Lower lobe of right lung (tissue), 2 donors: Measurements from ENCODE around the gene PNN. TPM values are rescaled to one million over a fixed set of nuclear protein-coding genes. Genes with fewer than 3 reads are reported as not detected.

ENCODE experiments used
- ATAC-seq, 2 donors: fragments of 200-7000 bp; cut with Tn5 transposase; one replicate each; pipeline ENCODE4 v1.9.1; 2020 to 2022; ENCODE audit warnings: mild to moderate bottlenecking in 2 of 2, moderate library complexity in 2 of 2
- DNase-seq: peaks from one replicate; pipeline ENCODE4 v3.0.0-alpha.2; 2020
- H3K27ac ChIP-seq: fragments of 200-600 bp; one replicate; pipeline ENCODE4 v1.8.0; 2022
- H3K27me3 ChIP-seq: fragments of 200-600 bp; one replicate; pipeline ENCODE4 v1.8.0; 2022; ENCODE audit warnings: low read depth
- H3K36me3 ChIP-seq: fragments of 200-600 bp; one replicate; pipeline ENCODE4 v1.8.0; 2022; ENCODE audit warnings: mild to moderate bottlenecking
- H3K4me1 ChIP-seq: fragments of 200-600 bp; one replicate; pipeline ENCODE4 v1.8.0; 2022
- H3K4me3 ChIP-seq: fragments of 200-600 bp; one replicate; pipeline ENCODE4 v1.8.0; 2022; ENCODE audit warnings: mild to moderate bottlenecking
- H3K9me3 ChIP-seq: fragments of 200-600 bp; one replicate; pipeline ENCODE4 v1.8.0; 2022
- CTCF ChIP-seq: fragments of 200-600 bp; IDR thresholded peaks from one replicate; pipeline ENCODE4 v1.8.0; 2022; ENCODE audit warnings: antibody characterized with exemption, mild to moderate bottlenecking
- intact Hi-C: fragments of 100-400 bp; cut with DNase I; formaldehyde crosslinking; loops from one replicate; pipeline ENCODE4 v1.11.0; 2022
- total RNA-seq: library from RNA; stranded (reverse); fragmentation: NEBNext Ultra II Directional; extraction: Animal tissue kit (Norgen Biotek cat#: 25700); gene quantifications from one replicate; pipeline ENCODE4 v1.2.1, GENCODE V29; 2021
- donor health status: DM: no; HTN: yes; CAD: no; lungs with severe emphysema.

Gene PNN
- total RNA-seq, 1 donor from 2014 or later, result 42.9 TPM

GRCh38 chr14:39177168-39177545 is 2.1 kb downstream of the PNN start:
- Histone ChIP-seq H3K4me1 (peaks cover 31% of the 10 kb centered on the region), H3K27ac (no peak overlapping the region), H3K36me3 (peaks cover 59% of the 10 kb centered on the region), H3K9me3 (no peaks in the 10 kb centered on the region), H3K4me3 (no peak overlapping the region), H3K27me3 (no peaks in the 10 kb centered on the region)
- TF ChIP-seq CTCF, result no peak
- DNase-seq, result no peak
- ATAC-seq, result no peak
- intact Hi-C loops, result no loop called here

GRCh38 chr14:39179042-39179441 is 4.0 kb downstream of the PNN start:
- H3K4me3 ChIP-seq, result no peak overlapping the region
- no peaks in the 10 kb centered on the region for H3K27me3 ChIP-seq
- H3K9me3 ChIP-seq, result no peaks in the 10 kb centered on the region
- DNase-seq (no peak), ATAC-seq (no peak)
- no peak for TF ChIP-seq CTCF
- no peak overlapping the region for H3K27ac ChIP-seq
- intact Hi-C loops, result no loop called here
- H3K4me1 ChIP-seq, result peaks cover 30% of the 10 kb centered on the region
- peaks cover 78% of the 10 kb centered on the region for H3K36me3 ChIP-seq

GRCh38 chr14:39180553-39180952 is 5.5 kb downstream of the PNN start:
- DNase-seq (no peak), ATAC-seq (no peak)
- Histone ChIP-seq H3K9me3 (no peaks in the 10 kb centered on the region), H3K27me3 (no peaks in the 10 kb centered on the region), H3K4me1 (peaks cover 26% of the 10 kb centered on the region), H3K27ac (no peak overlapping the region), H3K4me3 (no peak overlapping the region), H3K36me3 (peaks cover 89% of the 10 kb centered on the region)
- intact Hi-C loops, result no loop called here
- TF ChIP-seq CTCF, result no peak

GRCh38 chr14:39181026-39181692 is 6.1 kb downstream of the PNN start:
- Histone ChIP-seq H3K36me3 (peaks cover 89% of the 10 kb centered on the region), H3K4me1 (peaks cover 22% of the 10 kb centered on the region), H3K27ac (no peak overlapping the region), H3K9me3 (no peaks in the 10 kb centered on the region), H3K4me3 (no peak overlapping the region), H3K27me3 (no peaks in the 10 kb centered on the region)
- TF ChIP-seq CTCF, result no peak
- no peak for ATAC-seq
- DNase-seq, result no peak
- intact Hi-C loops, result no loop called here

- TF ChIP-seq CTCF, result no peak
- Histone ChIP-seq H3K4me3 (no peak overlapping the region), H3K27me3 (no peaks in the 10 kb centered on the region), H3K36me3 (peaks cover 85% of the 10 kb centered on the region), H3K27ac (no peak overlapping the region), H3K9me3 (no peaks in the 10 kb centered on the region), H3K4me1 (peaks cover 17% of the 10 kb centered on the region)
- ATAC-seq, result no peak
- intact Hi-C loops, result no loop called here
- no peak for DNase-seq
Measured at GRCh38 chr14:39181693-39182047, 6.6 kb downstream of the PNN start.
